Hepatocyte (in vitro differentiated cells): ENCODE data around the gene LINC01488. TPM values are rescaled to one million over a fixed set of nuclear protein-coding genes. Genes with fewer than 3 reads are reported as not detected.

Experiments
- DNase-seq: peaks from one replicate; pipeline ENCODE4 v3.0.0-alpha.2; 2016; ENCODE audit warnings: low spot score
- H2AFZ ChIP-seq: fragments of 200-600 bp; sonication (generic); 2 replicates; pipeline ENCODE4 v1.6.0; 2016; ENCODE audit warnings: antibody characterized with exemption, mild to moderate bottlenecking
- H3K27ac ChIP-seq: fragments of 200-600 bp; sonication (generic); 2 replicates; pipeline ENCODE4 v1.5.1; 2016; ENCODE audit warnings: mild to moderate bottlenecking
- H3K27me3 ChIP-seq: fragments of 200-600 bp; sonication (generic); 2 replicates; pipeline ENCODE4 v1.6.1; 2016
- H3K36me3 ChIP-seq: fragments of 200-600 bp; sonication (generic); replicated peaks from 2 replicates; pipeline ENCODE4 v1.5.1; 2016; ENCODE audit warnings: low read depth; ENCODE audit not compliant: insufficient read depth
- H3K4me1 ChIP-seq: fragments of 200-600 bp; sonication (generic); 2 replicates; pipeline ENCODE4 v1.5.1; 2016; ENCODE audit warnings: mild to moderate bottlenecking, moderate library complexity; ENCODE audit not compliant: insufficient read depth
- H3K4me2 ChIP-seq: fragments of 200-600 bp; sonication (generic); 2 replicates; pipeline ENCODE4 v1.6.0; 2016
- H3K4me3 ChIP-seq: fragments of 200-600 bp; sonication (generic); 2 replicates; pipeline ENCODE4 v1.5.1; 2016; ENCODE audit warnings: mild to moderate bottlenecking
- H3K79me2 ChIP-seq: fragments of 200-600 bp; sonication (generic); 2 replicates; pipeline ENCODE4 v1.6.0; 2017; ENCODE audit warnings: mild to moderate bottlenecking
- H3K9me2 ChIP-seq: fragments of 200-600 bp; sonication (generic); replicated peaks from 2 replicates; pipeline ENCODE4 v1.6.0; 2017; ENCODE audit warnings: mild to moderate bottlenecking; ENCODE audit not compliant: insufficient read depth
- H3K9me3 ChIP-seq: fragments of 200-600 bp; sonication (generic); 2 replicates; pipeline ENCODE4 v1.5.1; 2016; ENCODE audit warnings: low read depth, mild to moderate bottlenecking
- H4K20me1 ChIP-seq: fragments of 200-600 bp; sonication (generic); 2 replicates; pipeline ENCODE4 v1.6.0; 2016; ENCODE audit warnings: mild to moderate bottlenecking; ENCODE audit not compliant: insufficient read depth, poor library complexity, severe bottlenecking
- EZH2 ChIP-seq: fragments of 200-600 bp; sonication (generic); IDR thresholded peaks from 2 replicates; pipeline ENCODE4 v1.6.1; 2016; ENCODE audit warnings: antibody characterized with exemption, mild to moderate bottlenecking, borderline replicate concordance
- EZH2phosphoT487 ChIP-seq: fragments of 200-600 bp; sonication (generic); IDR thresholded peaks from one replicate; pipeline ENCODE4 v1.6.1; 2018; ENCODE audit warnings: antibody characterized with exemption, mild to moderate bottlenecking, low read depth, moderate library complexity; ENCODE audit not compliant: unreplicated experiment, severe bottlenecking
- WGBS: methylation state at CpG from one replicate; pipeline ENCODE4 v1.1.6; 2016; ENCODE audit warnings: low lambda C conversion rate; ENCODE audit errors: missing lambda C conversion rate; 5-methylcytosine and 5-hydroxymethylcytosine counted together
- polyA plus RNA-seq: library from polyadenylated mRNA; unstranded; fragments of >200 nt; fragmentation: Nextera tagmentation; extraction: Ambion mirVana; gene quantifications from 2 replicates; pipeline ENCODE4 v1.2.1, GENCODE V29; 2016
- total RNA-seq: library from RNA; depleted of rRNA; stranded (reverse); fragments of >200 nt; gene quantifications from 2 replicates; pipeline ENCODE4 v1.2.3, GENCODE V29; 2014
- TF ChIP-seq, protein P1 (sequence below): fragments of 200-600 bp; sonication (generic); IDR thresholded peaks from 2 replicates; pipeline ENCODE4 v1.5.1; 2016; ENCODE audit warnings: antibody characterized with exemption, mild to moderate bottlenecking; ENCODE audit not compliant: poor library complexity

Gene LINC01488
- total and polyA plus RNA-seq, 2 experiments from 2014 or later: 0.27 to 0.59 TPM

DNA sequence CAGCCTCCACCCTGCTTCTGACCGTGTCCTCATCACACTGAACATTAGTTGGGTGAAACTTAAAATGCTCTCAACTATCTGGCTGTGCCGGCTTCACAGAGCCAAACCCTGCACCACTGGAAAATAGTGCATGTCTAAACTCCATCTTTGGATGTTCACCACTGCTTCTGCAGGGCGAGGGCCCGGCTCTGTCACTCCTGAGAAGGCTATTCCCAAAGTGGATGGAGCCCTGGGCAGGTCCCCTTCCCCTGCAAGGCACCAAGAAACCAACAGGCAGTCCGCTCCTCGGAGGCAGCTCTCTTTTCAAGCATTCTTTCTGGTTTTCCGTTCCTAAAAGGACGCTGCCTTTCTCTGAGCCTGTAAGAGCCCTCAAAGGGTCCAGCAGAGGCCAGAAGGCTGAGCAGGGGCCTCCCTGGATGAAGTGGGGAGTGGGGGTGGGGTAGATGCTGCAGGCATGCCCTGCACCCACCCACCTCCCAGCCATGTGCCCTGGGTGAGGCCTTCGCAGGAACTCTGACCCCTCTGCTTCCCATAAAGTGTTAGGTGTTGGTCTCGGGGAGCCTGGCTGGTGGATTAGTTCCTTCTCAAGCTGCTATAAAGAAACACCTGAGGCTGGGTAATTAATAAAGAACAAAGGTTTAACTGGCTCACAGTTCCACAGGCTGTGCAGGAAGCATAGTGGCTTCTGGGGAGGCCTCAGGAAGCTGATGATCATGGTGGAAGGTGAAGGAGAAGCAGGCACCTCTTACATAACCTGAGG is 23.3 kb downstream of the LINC01488 start:
- Histone ChIP-seq H2AFZ (no peak overlapping the region), H3K4me3 (no peak overlapping the region), H3K4me2 (no peak overlapping the region), H3K36me3 (no peaks in the 10 kb centered on the region), H3K27ac (peak overlapping the region; percentile 52), H3K4me1 (no peaks in the 10 kb centered on the region), H4K20me1 (no peaks in the 10 kb centered on the region), H3K79me2 (no peaks in the 10 kb centered on the region), H3K9me2 (no peaks in the 10 kb centered on the region), H3K9me3 (no peaks in the 10 kb centered on the region), H3K27me3 (no peaks in the 10 kb centered on the region)
- 91% methylated on average over 10 of the region's 10 CpGs for WGBS
- TF ChIP-seq, protein P1, sequence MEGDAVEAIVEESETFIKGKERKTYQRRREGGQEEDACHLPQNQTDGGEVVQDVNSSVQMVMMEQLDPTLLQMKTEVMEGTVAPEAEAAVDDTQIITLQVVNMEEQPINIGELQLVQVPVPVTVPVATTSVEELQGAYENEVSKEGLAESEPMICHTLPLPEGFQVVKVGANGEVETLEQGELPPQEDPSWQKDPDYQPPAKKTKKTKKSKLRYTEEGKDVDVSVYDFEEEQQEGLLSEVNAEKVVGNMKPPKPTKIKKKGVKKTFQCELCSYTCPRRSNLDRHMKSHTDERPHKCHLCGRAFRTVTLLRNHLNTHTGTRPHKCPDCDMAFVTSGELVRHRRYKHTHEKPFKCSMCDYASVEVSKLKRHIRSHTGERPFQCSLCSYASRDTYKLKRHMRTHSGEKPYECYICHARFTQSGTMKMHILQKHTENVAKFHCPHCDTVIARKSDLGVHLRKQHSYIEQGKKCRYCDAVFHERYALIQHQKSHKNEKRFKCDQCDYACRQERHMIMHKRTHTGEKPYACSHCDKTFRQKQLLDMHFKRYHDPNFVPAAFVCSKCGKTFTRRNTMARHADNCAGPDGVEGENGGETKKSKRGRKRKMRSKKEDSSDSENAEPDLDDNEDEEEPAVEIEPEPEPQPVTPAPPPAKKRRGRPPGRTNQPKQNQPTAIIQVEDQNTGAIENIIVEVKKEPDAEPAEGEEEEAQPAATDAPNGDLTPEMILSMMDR: no peak
- TF ChIP-seq EZH2phosphoT487 (no peak), EZH2 (no peak)
- no peak for DNase-seq

DNA sequence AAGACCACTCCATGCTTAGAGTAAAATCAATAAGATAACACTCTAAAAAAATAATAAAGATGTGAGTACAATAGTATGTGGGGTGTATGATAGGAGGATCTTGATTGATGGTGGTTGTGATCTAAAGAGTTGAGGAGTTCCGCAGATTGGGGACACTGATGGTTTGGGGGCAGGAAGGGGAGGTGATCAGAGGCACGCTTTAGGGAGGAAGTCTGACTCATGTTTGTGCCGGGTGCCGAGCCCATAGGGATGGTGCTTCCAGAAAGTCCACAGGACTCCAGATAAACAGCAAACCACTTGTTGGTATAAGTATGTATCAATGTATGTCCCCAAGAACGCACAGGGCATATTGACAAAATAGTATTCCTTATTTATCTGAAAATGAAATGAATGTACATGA is 27.5 kb downstream of the LINC01488 start:
- no peak for DNase-seq
- Histone ChIP-seq H3K4me2 (no peak overlapping the region), H3K36me3 (no peaks in the 10 kb centered on the region), H3K27ac (no peak overlapping the region), H4K20me1 (no peaks in the 10 kb centered on the region), H3K79me2 (no peaks in the 10 kb centered on the region), H3K9me3 (no peaks in the 10 kb centered on the region), H3K4me3 (no peak overlapping the region), H3K9me2 (no peaks in the 10 kb centered on the region), H2AFZ (no peak overlapping the region), H3K4me1 (no peaks in the 10 kb centered on the region), H3K27me3 (no peaks in the 10 kb centered on the region)
- TF ChIP-seq EZH2phosphoT487 (no peak), EZH2 (no peak)
- TF ChIP-seq, protein P1: no peak
- 85% methylated on average over 5 of the region's 5 CpGs for WGBS

DNA sequence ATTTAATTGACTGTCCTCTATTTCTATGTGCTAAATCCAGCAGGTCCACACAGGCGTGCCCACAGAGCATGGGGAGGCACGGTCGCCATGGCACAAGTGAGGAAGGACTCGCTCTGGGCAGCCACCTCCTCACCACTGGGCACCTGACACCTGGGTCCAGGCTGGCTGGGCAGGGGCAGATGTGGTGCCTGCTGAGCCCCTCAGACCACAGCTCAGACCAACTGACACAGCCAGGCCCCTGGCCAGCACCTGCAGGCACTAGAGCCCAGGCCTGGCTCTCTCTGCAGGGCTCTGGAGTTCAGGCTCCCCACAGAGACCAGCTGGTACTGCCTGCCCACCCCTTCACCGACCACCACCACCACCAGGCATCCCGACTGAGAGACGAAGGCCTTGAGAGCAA is 27.9 kb downstream of the LINC01488 start:
- H3K27me3 ChIP-seq: no peaks in the 10 kb centered on the region
- no peak overlapping the region for H3K27ac ChIP-seq
- H2AFZ ChIP-seq: no peak overlapping the region
- no peaks in the 10 kb centered on the region for H3K79me2 ChIP-seq
- H3K9me3 ChIP-seq: no peaks in the 10 kb centered on the region
- H3K36me3 ChIP-seq: no peaks in the 10 kb centered on the region
- DNase-seq: no peak
- H3K4me1 ChIP-seq: no peaks in the 10 kb centered on the region
- WGBS: 95% methylated on average over 7 of the region's 7 CpGs
- H3K9me2 ChIP-seq: no peaks in the 10 kb centered on the region
- H4K20me1 ChIP-seq: no peaks in the 10 kb centered on the region
- TF ChIP-seq EZH2phosphoT487 (no peak), EZH2 (no peak)
- no peak overlapping the region for H3K4me2 ChIP-seq
- H3K4me3 ChIP-seq: no peak overlapping the region

DNA sequence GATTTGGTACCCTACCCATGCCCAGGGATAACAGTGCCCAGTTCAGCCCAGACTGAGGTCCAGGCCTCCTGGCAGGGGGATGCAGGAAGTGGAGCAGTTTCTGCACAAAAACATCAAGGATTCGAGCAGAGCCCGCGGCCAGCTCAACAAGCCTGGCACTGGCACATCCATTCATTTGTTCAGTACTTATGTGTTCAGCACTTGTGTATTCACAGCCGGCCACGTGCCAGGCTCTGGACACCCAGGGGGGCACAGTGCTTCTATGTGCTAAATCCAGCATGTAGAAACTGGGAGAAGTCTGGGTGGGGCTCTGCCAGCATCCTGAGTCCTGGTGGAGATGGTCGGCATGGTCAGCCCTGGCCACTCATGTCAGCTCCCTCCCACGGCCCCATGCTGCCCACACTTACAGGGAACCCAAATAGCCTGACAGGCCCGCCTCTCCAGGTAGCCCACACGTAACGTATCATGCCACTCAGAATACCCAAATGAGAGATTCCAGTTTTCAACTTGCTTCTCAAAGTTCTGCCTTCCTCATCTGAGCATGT is 28.5 kb downstream of the LINC01488 start:
- WGBS: 92% methylated on average over 10 of the region's 10 CpGs
- TF ChIP-seq, protein P1: no peak
- TF ChIP-seq EZH2phosphoT487: no peak
- TF ChIP-seq EZH2: no peak
- Histone ChIP-seq H3K4me2 (no peak overlapping the region), H3K27me3 (no peaks in the 10 kb centered on the region), H2AFZ (no peak overlapping the region), H3K27ac (no peak overlapping the region), H3K4me1 (no peaks in the 10 kb centered on the region), H3K79me2 (no peaks in the 10 kb centered on the region), H4K20me1 (no peaks in the 10 kb centered on the region), H3K9me3 (no peaks in the 10 kb centered on the region), H3K9me2 (no peaks in the 10 kb centered on the region), H3K4me3 (no peak overlapping the region), H3K36me3 (no peaks in the 10 kb centered on the region)
- no peak for DNase-seq
